Astrocyte (in vitro differentiated cells and primary cell): Measurements from ENCODE around the gene PNPLA2. TPM values are rescaled to one million over a fixed set of nuclear protein-coding genes. Genes with fewer than 3 reads are reported as not detected.

Experiments used
- DNase-seq: peaks from one replicate; pipeline ENCODE4 v3.0.0-alpha.2; 2010; ENCODE audit warnings: low read depth
- FAIRE-seq: peaks from 2 replicates; lab custom pipeline; 2011; peaks lifted over from hg19 to GRCh38; lab: Jason Lieb, UNC
- H2AFZ ChIP-seq: 2 replicates; pipeline ENCODE4 v1.6.0; 2012; ENCODE audit warnings: low read depth, low read length, inconsistent platforms
- H3K27ac ChIP-seq: 2 replicates; pipeline ENCODE4 v1.5.1; 2011; ENCODE audit warnings: low read depth, low read length, inconsistent platforms
- H3K27me3 ChIP-seq: 2 replicates; pipeline ENCODE4 v1.6.0; 2011; ENCODE audit warnings: low read length, inconsistent platforms; ENCODE audit not compliant: insufficient read depth
- H3K36me3 ChIP-seq: 2 replicates; pipeline ENCODE4 v1.5.1; 2011; ENCODE audit warnings: low read length, inconsistent platforms; ENCODE audit not compliant: insufficient read depth
- H3K4me1 ChIP-seq: 2 replicates; pipeline ENCODE4 v1.5.1; 2011; ENCODE audit warnings: low read length, inconsistent platforms; ENCODE audit not compliant: insufficient read depth
- H3K4me2 ChIP-seq: 2 replicates; pipeline ENCODE4 v1.6.0; 2012; ENCODE audit warnings: low read length, inconsistent platforms
- H3K4me3 ChIP-seq: 2 replicates; pipeline ENCODE4 v1.5.1; 2011; ENCODE audit warnings: low read depth, mild to moderate bottlenecking, low read length, inconsistent platforms; ENCODE audit not compliant: insufficient read depth
- H3K79me2 ChIP-seq: 2 replicates; pipeline ENCODE4 v1.6.0; 2012; ENCODE audit warnings: mild to moderate bottlenecking, low read length, inconsistent platforms; ENCODE audit not compliant: insufficient read depth
- H3K9ac ChIP-seq: 2 replicates; pipeline ENCODE4 v1.6.0; 2012; ENCODE audit warnings: mild to moderate bottlenecking, low read length, inconsistent platforms
- H3K9me3 ChIP-seq: 2 replicates; pipeline ENCODE4 v1.5.1; 2012; ENCODE audit warnings: low read depth, mild to moderate bottlenecking, low read length, inconsistent platforms; ENCODE audit not compliant: insufficient read depth
- H4K20me1 ChIP-seq: 2 replicates; pipeline ENCODE4 v1.6.0; 2012; ENCODE audit warnings: low read length, inconsistent platforms; ENCODE audit not compliant: insufficient read depth
- H3K27ac Mint-ChIP-seq: one replicate; pipeline ENCODE4 v1.8.0; 2021; ENCODE audit warnings: mild to moderate bottlenecking, mixed read lengths; ENCODE audit not compliant: unreplicated experiment
- H3K27me3 Mint-ChIP-seq: one replicate; pipeline ENCODE4 v1.8.0; 2021; ENCODE audit warnings: low read depth, mixed read lengths; ENCODE audit not compliant: unreplicated experiment
- H3K36me3 Mint-ChIP-seq: one replicate; pipeline ENCODE4 v1.8.0; 2021; ENCODE audit warnings: low read depth, mixed read lengths; ENCODE audit not compliant: unreplicated experiment
- H3K4me1 Mint-ChIP-seq: one replicate; pipeline ENCODE4 v1.8.0; 2021; ENCODE audit warnings: low read depth, mixed read lengths; ENCODE audit not compliant: unreplicated experiment
- H3K4me3 Mint-ChIP-seq: one replicate; pipeline ENCODE4 v1.8.0; 2021; ENCODE audit warnings: mild to moderate bottlenecking, moderate library complexity, mixed read lengths; ENCODE audit not compliant: unreplicated experiment
- H3K9me3 Mint-ChIP-seq: one replicate; pipeline ENCODE4 v1.8.0; 2021; ENCODE audit warnings: mild to moderate bottlenecking, mixed read lengths; ENCODE audit not compliant: unreplicated experiment
- CTCF ChIP-seq: IDR thresholded peaks from 2 replicates; pipeline ENCODE4 v1.5.1; 2011; ENCODE audit warnings: low read depth, mild to moderate bottlenecking, inconsistent platforms, low read length, moderate library complexity; ENCODE audit not compliant: insufficient read depth
- EZH2 ChIP-seq: IDR thresholded peaks from 2 replicates; pipeline ENCODE4 v1.6.1; 2012; ENCODE audit warnings: mild to moderate bottlenecking, low read length, inconsistent platforms; ENCODE audit not compliant: insufficient read depth
- total RNA-seq: library from RNA; stranded (reverse); gene quantifications from 2 replicates; pipeline ENCODE4 v1.2.1, GENCODE V29; 2021

PNPLA2 gene
- total RNA-seq, 1 donor from 2014 or later: 46.8 TPM

- no peak overlapping the region for H3K4me3 Mint-ChIP-seq
- H3K9me3 ChIP-seq: no peaks in the 10 kb centered on the region
- no peak overlapping the region for H3K4me2 ChIP-seq
- no peaks in the 10 kb centered on the region for H3K27me3 Mint-ChIP-seq
- no peaks in the 10 kb centered on the region for H3K9me3 Mint-ChIP-seq
- peaks cover 11% of the 10 kb centered on the region for H3K4me1 ChIP-seq
- peaks cover 2% of the 10 kb centered on the region for H3K36me3 Mint-ChIP-seq
- DNase-seq (no peak), FAIRE-seq (no peak)
- H4K20me1 ChIP-seq: peaks cover 44% of the 10 kb centered on the region
- H3K9ac ChIP-seq: no peak overlapping the region
- H2AFZ ChIP-seq: no peak overlapping the region
- H3K27me3 ChIP-seq: no peaks in the 10 kb centered on the region
- H3K79me2 ChIP-seq: peaks cover 4% of the 10 kb centered on the region
- no peak overlapping the region for H3K4me3 ChIP-seq
- no peak overlapping the region for H3K27ac Mint-ChIP-seq
- H3K27ac ChIP-seq: no peak overlapping the region
- H3K36me3 ChIP-seq: no peaks in the 10 kb centered on the region
- TF ChIP-seq CTCF (no peak), EZH2 (no peak)
- H3K4me1 Mint-ChIP-seq: no peaks in the 10 kb centered on the region
These were observed 26.8 kb upstream of the PNPLA2 start for GRCh38 chr11:791658-792534.

- H2AFZ ChIP-seq: no peak overlapping the region
- Mint-ChIP-seq H3K4me3 (no peak overlapping the region), H3K27ac (no peak overlapping the region), H3K4me1 (no peaks in the 10 kb centered on the region), H3K9me3 (no peaks in the 10 kb centered on the region), H3K27me3 (no peaks in the 10 kb centered on the region), H3K36me3 (peaks cover 2% of the 10 kb centered on the region)
- no peak for FAIRE-seq
- no peak overlapping the region for H3K27ac ChIP-seq
- H3K79me2 ChIP-seq: peaks cover 4% of the 10 kb centered on the region
- H3K9ac ChIP-seq: no peak overlapping the region
- H3K4me2 ChIP-seq: no peak overlapping the region
- H3K4me3 ChIP-seq: no peak overlapping the region
- H3K9me3 ChIP-seq: no peaks in the 10 kb centered on the region
- H3K4me1 ChIP-seq: peaks cover 12% of the 10 kb centered on the region
- H3K36me3 ChIP-seq: no peaks in the 10 kb centered on the region
- no peaks in the 10 kb centered on the region for H3K27me3 ChIP-seq
- DNase-seq: no peak
- H4K20me1 ChIP-seq: peaks cover 46% of the 10 kb centered on the region
- TF ChIP-seq EZH2 (no peak), CTCF (no peak)
These were observed 26.2 kb upstream of the PNPLA2 start for GRCh38 chr11:792535-792821.

GRCh38 chr11:792873-793272 lies 25.8 kb upstream of the PNPLA2 start:
- Histone ChIP-seq H4K20me1 (peaks cover 46% of the 10 kb centered on the region), H3K9ac (no peak overlapping the region), H3K36me3 (no peaks in the 10 kb centered on the region), H3K4me3 (no peak overlapping the region), H3K4me1 (peaks cover 12% of the 10 kb centered on the region), H3K4me2 (no peak overlapping the region), H2AFZ (no peak overlapping the region), H3K9me3 (no peaks in the 10 kb centered on the region), H3K27me3 (no peaks in the 10 kb centered on the region), H3K27ac (no peak overlapping the region), H3K79me2 (peaks cover 4% of the 10 kb centered on the region)
- H3K4me3 Mint-ChIP-seq: no peak overlapping the region
- FAIRE-seq (no peak), DNase-seq (no peak)
- H3K27ac Mint-ChIP-seq: no peak overlapping the region
- peaks cover 2% of the 10 kb centered on the region for H3K36me3 Mint-ChIP-seq
- no peaks in the 10 kb centered on the region for H3K4me1 Mint-ChIP-seq
- TF ChIP-seq CTCF (no peak), EZH2 (no peak)
- no peaks in the 10 kb centered on the region for H3K9me3 Mint-ChIP-seq
- no peaks in the 10 kb centered on the region for H3K27me3 Mint-ChIP-seq
